Tibial artery (tissue), 4 donors: Measurements from ENCODE around the gene SSU72.

Source experiments
- DNase-seq, 2 donors: peaks; one replicate each; pipeline ENCODE4 v3.0.0-alpha.2; 2019
- H3K27ac ChIP-seq, 2 donors: fragments of 200-600 bp; sonication (generic) in 1 of 2; 1 replicate in 1 of 2; 2 replicates in 1 of 2; pipeline ENCODE4 v1.5.1; 2018 to 2019; ENCODE audit warnings: mild to moderate bottlenecking in 1 of 2
- H3K27me3 ChIP-seq, 2 donors: fragments of 200-600 bp; sonication (generic) in 1 of 2; one replicate each; pipeline versions ENCODE4 v1.5.1 to v1.6.0; 2016 to 2019
- H3K36me3 ChIP-seq, 3 donors: fragments of 200-600 bp; sonication (generic) in 2 of 3; one replicate each; pipeline ENCODE4 v1.5.1; 2016 to 2019; ENCODE audit warnings: mild to moderate bottlenecking in 2 of 3
- H3K4me1 ChIP-seq, 4 donors: fragments of 200-600 bp; sonication (generic) in 2 of 4; 1 replicate in 3 of 4; 2 replicates in 1 of 4; pipeline ENCODE4 v1.5.1; 2016 to 2019
- H3K4me3 ChIP-seq, 2 donors: fragments of 200-600 bp; sonication (generic) in 1 of 2; 1 replicate in 1 of 2; 2 replicates in 1 of 2; pipeline ENCODE4 v1.5.1; 2018 to 2019; ENCODE audit warnings: mild to moderate bottlenecking in 2 of 2
- H3K9me3 ChIP-seq, 3 donors: fragments of 200-600 bp; sonication (generic) in 1 of 3; one replicate each; pipeline ENCODE4 v1.5.1; 2016 to 2019
- intact Hi-C: fragments of 100-400 bp; cut with DNase I; formaldehyde crosslinking; loops from one replicate; pipeline ENCODE4 v1.15.0; 2023; ENCODE audit warnings: low total_unique reads
- TF ChIP-seq, protein P1 (sequence below), 2 experiments: fragments of 200-600 bp in 1 of 2; fragments of 450-650 bp in 1 of 2; IDR thresholded peaks; one replicate each; pipeline ENCODE4 v1.5.1; 2017 to 2019; ENCODE audit warnings: antibody characterized with exemption in 2 of 2, mild to moderate bottlenecking in 1 of 2, moderate library complexity in 1 of 2

Gene SSU72

DNA sequence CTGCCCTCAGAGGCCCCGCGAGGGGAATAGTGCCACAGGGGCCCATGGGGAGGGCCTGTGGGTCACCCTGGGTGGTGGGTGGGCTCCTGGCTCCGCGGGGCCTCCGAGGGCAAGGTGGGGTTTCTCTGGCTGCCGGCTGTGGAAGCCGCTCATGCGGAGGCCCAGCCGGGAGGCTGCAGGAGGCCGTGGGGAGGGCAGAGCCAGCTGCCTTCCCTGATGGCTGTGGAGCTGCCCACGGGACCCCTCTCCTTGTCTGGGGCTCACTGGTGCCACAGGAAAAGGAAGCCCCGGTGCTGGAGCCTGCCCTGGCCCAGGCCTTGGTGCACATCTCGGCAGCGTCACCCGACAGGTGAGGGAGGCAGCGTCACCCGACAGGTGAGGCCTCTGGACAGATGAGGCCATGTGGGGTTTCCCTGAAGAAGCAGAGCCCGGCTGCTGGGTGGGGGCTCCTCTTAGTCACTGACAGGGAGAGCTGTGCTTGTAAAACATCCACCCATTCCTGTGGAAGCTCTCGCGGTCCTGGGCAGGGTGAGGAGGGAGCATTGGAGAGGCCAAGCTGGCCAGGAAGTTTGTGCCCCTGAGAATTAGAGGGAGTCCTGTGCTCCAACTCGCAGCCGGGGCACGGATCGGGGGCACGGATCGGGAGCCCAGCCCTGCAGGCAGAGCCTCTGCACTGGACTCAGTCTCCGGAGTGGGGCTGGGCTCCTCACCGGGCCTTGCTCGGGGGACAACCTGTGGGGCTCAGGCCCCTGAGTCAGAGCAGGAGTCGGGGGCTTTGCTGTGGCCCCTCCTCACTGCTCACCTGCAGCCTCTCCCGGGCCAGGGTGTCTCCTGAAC lies 46.7 kb upstream of the SSU72 start:
- no peak for DNase-seq

DNA sequence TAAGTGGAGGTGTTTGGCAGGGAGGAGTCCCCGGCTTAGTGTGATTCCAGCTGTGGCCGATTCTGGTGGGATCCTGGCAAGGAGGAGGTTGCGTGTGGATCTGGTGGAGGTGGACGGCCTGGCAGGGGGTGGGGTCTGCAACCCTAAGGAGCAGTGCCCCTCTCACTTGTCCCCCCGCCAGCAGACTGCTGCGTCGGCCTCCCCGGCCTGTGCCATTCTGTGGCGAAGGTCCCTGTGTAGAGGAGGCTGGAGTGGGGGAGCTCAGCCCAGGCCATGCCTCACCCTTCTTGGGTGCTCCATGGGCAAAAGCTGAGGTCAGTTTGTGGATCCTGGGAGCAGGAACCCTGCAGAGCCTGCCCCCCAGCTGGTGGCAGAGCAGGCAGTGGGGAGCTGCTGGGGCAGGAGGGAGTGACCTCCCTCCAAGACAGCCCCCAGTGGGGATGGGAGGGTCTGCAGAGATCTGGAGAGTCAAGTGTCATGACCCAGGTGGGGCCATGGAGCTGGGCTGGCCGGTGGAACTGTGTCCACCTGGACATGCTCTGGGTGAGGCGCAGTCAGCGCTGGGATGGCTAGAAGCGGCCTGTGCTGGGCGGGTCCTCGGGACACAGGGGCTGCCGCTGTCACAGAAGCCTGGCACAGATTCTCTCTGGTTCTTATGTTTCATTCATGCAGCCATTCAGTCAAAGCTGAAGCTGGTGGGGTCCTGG lies 45.9 kb upstream of the SSU72 start:
- Histone ChIP-seq H3K27ac (no peak overlapping the region), H3K4me3 (no peak overlapping the region), H3K9me3 (no peaks in the 10 kb centered on the region), H3K4me1 (peaks cover 0 to 20% (median 15%) of the 10 kb centered on the region in 4 donors), H3K36me3 (peaks cover 0 to 74% (median 8%) of the 10 kb centered on the region in 3 donors), H3K27me3 (no peaks in the 10 kb centered on the region)
- intact Hi-C loops, result no loop called here
- TF ChIP-seq, protein P1, sequence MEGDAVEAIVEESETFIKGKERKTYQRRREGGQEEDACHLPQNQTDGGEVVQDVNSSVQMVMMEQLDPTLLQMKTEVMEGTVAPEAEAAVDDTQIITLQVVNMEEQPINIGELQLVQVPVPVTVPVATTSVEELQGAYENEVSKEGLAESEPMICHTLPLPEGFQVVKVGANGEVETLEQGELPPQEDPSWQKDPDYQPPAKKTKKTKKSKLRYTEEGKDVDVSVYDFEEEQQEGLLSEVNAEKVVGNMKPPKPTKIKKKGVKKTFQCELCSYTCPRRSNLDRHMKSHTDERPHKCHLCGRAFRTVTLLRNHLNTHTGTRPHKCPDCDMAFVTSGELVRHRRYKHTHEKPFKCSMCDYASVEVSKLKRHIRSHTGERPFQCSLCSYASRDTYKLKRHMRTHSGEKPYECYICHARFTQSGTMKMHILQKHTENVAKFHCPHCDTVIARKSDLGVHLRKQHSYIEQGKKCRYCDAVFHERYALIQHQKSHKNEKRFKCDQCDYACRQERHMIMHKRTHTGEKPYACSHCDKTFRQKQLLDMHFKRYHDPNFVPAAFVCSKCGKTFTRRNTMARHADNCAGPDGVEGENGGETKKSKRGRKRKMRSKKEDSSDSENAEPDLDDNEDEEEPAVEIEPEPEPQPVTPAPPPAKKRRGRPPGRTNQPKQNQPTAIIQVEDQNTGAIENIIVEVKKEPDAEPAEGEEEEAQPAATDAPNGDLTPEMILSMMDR (IDR thresholded peaks at IDR 0.05), result no peak
- DNase-seq, result no peak

More for the DNA sequence above, 46.7 kb upstream of the SSU72 start:
- Histone ChIP-seq H3K27me3 (no peaks in the 10 kb centered on the region), H3K9me3 (no peaks in the 10 kb centered on the region), H3K4me1 (peaks cover 0 to 16% (median 13%) of the 10 kb centered on the region in 4 donors), H3K4me3 (no peak overlapping the region), H3K27ac (no peak overlapping the region), H3K36me3 (peaks cover 0 to 82% (median 8%) of the 10 kb centered on the region in 3 donors)
- TF ChIP-seq, protein P1 (IDR thresholded peaks at IDR 0.05), result no peak
- intact Hi-C loops, result no loop called here

DNA sequence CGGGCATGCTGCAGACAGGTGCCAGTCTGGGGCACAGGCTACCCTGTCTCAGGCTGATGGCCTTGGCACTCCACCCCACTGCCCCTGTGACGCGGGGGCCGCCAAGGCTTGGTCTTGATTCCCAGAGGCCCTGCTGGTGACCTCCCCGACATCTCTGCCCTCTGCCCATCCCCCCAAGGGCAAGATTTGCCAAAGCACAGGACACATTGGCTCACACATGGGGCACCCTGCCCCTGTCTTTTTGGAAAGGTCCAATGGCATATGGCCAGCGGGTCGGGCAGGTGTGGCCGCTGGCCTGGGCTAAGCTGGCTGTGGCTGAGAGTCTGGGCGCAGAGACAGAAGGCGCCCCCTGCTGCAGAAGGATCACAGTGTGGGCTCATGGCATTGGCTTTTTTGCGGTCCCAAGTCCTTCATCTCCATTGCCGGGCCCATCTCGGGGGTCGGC lies 45.3 kb upstream of the SSU72 start:
- Histone ChIP-seq H3K4me1 (peaks cover 0 to 21% (median 15%) of the 10 kb centered on the region in 4 donors), H3K27me3 (no peaks in the 10 kb centered on the region), H3K27ac (no peak overlapping the region), H3K9me3 (no peaks in the 10 kb centered on the region), H3K4me3 (no peak overlapping the region), H3K36me3 (peaks cover 0 to 68% (median 8%) of the 10 kb centered on the region in 3 donors)
- DNase-seq, result no peak
- TF ChIP-seq, protein P1 (IDR thresholded peaks at IDR 0.05), result no peak
- intact Hi-C loops, result no loop called here

DNA sequence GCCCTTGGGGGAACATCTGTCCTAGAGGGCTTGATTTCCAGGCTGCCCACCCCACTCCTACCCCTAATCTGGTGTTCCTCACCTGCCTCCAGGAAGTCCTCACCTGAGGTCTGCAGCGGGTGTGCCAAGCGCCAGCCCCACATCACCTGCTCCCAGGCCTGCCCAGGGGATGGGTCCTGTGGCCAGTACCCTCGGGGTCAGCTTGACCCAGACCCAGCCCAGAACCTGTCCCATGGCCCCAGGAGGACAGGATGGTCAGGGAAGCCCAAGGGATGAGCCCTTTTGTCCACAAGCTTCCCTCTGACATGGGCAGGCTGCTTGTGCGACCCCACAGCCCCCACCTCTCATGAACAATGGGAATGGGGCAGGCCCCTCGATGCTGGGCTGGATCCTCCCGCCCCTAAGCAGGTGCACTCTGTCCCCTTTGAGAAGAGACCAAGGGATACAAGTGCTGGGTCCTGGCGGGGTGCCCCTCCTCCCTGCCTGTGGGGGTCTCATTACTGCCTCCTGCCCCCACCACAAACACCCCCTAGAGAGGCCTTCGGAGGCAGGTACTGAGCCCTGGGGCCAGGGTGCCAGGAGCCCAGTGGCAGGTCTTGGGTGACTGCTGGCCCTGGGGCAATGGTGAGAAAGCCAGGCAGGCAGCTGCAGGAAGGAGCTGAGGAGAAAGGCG lies 43.9 kb upstream of the SSU72 start:
- Histone ChIP-seq H3K27me3 (no peaks in the 10 kb centered on the region), H3K36me3 (peaks cover 0 to 54% (median 4%) of the 10 kb centered on the region in 3 donors), H3K27ac (no peak overlapping the region), H3K4me3 (no peak overlapping the region), H3K9me3 (no peaks in the 10 kb centered on the region), H3K4me1 (peaks cover 5 to 35% (median 28%) of the 10 kb centered on the region in 4 donors)
- TF ChIP-seq, protein P1 (IDR thresholded peaks at IDR 0.05), result no peak
- DNase-seq, result no peak
- intact Hi-C loops, result no loop called here

DNA sequence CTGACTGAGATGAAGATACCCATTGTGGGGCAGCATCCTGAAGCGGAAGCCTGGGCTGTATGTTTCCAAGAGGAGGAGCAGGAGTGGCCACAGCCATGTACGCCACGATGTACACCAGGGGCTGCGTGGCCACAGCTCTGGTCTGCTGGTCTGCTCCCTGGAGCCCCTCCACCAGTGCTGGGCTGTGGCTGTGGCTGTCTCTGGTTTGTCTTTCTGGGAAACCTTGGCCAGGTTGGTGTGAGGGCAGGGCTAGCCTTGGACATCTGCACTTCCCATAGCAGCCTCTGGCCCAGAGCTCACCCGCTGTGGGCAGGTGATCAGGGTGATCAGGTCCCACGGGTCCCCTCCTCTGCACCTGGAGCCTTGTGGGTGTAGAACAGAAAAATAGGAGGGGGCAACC lies 43.3 kb upstream of the SSU72 start:
- Histone ChIP-seq H3K27ac (no peak overlapping the region), H3K9me3 (no peaks in the 10 kb centered on the region), H3K27me3 (no peaks in the 10 kb centered on the region), H3K4me1 (peaks cover 5 to 40% (median 31%) of the 10 kb centered on the region in 4 donors), H3K36me3 (peaks cover 0 to 50% (median 4%) of the 10 kb centered on the region in 3 donors), H3K4me3 (no peak overlapping the region)
- no peak for DNase-seq
- TF ChIP-seq, protein P1 (IDR thresholded peaks at IDR 0.05), result no peak
- intact Hi-C loops, result no loop called here
